ENCODE results near the gene SVOPL.
"Not testable (repeated sequence)": the region's sequence is repeated elsewhere in the genome, so short reads cannot be mapped to it uniquely, and the experiment has no call there.

SVOPL gene

DNA sequence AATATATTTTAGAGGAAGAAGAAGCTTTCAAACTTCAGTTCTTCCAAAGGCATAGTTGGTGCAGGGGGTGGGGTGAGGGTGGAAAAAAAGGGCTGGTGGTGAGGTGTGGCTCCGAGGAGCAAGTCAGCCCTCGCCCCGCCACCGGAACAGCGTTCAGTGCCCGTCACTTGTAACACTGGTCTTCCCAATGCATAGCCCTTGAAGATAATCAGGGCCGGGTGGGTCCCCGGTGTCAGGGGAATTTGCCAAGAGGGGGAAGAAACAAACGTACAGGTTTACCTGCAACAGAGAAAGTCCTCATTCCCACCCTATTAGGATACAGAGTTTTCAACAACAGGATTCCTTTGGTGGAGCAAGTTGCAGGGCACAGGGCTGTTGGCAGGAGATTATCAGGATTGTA, 1.5 kb downstream of the SVOPL start:
- no peak for DNase-seq

DNA sequence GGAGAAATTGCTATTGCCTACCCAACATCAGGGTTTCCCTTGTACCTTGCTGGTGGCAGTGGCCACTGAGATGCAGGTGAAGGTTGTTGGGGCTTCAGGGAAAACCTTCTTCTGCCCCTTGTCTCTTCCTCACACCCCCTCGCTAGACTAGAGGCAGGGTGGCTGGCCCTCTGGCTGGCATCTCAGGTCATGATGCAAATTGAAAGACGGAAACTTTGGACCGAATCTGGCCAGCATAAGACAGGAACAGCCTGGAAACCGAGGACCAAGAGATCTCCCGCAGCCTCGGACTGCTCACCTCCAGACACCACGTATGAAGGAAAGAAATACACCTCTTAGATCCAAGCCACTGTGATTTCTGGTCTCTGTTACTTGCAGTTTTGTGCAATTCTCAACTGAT, 2.9 kb downstream of the SVOPL start:
- DNase-seq: no peak

DNA sequence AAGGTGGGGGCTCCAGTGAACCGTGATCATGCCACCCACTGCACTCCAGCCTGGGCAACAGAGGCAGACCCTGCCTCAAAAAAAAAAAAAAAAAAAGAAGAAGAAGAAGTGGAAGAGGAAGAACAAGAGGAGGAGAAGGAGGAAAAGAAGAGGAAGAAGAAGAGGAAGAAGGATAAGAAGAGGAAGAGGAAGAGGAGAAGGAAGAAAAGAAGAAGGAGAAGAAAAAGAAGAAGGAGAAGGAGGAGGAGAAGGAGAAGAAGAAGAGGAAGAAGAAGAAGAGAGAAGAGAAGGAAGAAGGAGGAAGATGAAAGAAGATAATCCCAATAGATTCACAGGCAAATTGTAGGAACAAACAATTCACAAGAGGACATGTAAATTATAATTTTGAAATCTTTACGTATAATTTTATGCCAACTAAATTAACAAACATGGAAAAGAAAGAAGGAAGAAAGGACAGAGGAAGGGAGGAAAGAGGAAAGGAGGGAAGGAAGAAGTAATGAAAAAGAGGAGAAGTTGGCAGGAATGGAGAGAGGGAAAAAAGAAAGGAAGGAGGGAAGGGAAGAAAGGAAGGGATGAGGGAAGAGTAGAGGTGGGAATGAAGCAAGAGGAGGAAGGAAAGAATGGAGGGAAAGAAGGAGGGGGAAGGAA, 3.5 kb downstream of the SVOPL start:
- no peak for DNase-seq

DNA sequence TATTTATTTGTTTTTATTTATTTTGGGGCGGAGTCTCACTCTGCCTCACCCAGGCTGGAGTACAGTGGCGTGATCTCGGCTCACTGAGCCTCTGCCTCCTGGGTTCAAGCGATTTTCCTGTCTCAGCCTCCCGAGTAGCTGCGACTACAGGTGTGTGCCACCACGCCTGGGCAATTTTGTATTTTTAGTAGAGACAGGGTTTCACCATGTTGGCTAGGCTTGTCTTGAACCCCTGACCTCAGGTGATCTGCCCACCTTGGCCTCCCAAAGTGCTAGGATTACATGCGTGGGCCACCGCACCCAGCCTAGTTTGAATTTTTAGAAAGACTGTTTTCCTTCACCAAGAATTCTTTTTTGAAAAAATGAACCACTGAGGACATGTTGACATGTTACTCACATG, 5.4 kb downstream of the SVOPL start:
- not testable (repeated sequence) for DNase-seq

- no peak for DNase-seq
Measured at GRCh38 chr7:138695106-138695505, 6.1 kb downstream of the SVOPL start.

DNA sequence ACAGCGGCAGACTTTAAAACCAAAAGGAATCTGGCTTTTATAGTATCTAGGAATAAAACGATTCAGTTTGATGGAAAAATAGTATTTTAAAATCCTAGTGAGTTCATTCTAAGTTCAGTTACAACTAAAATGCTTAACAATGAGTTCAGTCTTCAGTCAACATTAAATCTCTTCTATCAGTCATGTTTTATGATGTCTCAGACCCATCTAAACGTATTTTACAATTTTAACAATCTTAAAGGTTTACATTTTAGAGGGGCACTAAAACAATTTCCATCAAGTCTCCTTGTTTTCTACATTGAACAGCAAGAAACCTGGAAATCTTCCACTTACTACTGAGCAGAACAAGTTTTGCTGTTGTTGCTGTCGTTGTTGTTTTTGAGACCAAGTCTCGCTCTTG, 10.0 kb downstream of the SVOPL start:
- DNase-seq: no peak

- DNase-seq: no peak
Measured at GRCh38 chr7:138690495-138690894, 10.7 kb downstream of the SVOPL start.

DNA sequence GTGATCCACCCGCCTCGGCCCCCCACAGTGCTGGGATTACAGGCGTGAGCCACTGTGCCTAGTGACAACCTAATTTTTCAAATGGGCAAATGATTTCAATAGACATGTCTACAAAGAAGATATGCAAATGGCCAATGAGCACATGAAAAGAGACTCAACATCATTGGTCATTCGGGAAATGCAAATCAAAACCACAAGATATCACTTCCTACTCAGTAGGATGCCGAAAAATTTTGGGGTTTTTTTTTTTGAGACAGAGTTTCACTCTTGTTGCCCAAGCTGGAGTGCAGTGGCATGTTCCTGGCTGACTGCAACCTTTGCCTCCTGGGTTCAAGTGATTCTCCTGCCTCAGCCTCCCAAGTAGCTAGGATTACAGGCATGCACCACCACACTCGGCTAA, 13.1 kb downstream of the SVOPL start:
- not testable (repeated sequence) for DNase-seq

DNA sequence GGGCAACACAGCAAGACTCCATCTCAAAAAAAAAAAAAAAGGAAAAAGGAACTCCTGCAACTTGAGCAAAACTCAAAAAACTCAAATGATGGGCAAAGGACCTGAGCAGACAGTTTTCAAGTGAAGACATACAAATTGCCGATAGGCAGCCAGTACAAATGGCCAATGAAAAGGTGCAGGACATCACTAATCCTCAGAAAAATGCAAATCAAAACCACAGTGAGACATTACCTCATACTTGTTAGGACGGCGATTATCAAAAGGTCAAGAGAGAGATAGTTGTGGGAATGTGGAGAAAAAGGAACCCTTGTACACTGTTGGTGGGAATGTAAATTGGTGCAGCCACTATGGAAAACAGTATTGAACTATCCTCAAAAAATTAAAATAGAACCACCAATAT, 16.8 kb downstream of the SVOPL start:
- no peak for DNase-seq

DNA sequence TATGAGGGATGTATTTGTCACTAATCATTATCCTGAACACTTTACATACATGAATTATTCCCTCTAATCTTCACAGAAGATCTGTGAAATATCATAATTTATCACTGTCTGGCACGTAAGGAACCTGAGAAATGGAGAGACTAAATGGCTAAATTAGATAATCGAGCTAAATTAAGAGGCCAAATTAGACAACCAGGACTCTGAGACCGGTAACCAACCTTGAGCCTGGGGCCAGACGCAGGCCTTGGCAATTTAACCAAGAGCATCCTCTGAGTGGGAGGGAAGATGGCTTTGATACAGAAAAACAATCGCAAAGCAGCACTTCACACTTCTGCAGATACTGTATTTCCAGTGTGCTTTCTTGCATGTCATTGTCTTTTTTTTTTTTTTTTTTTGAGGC, 21.4 kb downstream of the SVOPL start:
- no peak for DNase-seq

GRCh38 chr7:138670594-138670993, 30.6 kb downstream of the SVOPL start:
- DNase-seq: no peak

DNA sequence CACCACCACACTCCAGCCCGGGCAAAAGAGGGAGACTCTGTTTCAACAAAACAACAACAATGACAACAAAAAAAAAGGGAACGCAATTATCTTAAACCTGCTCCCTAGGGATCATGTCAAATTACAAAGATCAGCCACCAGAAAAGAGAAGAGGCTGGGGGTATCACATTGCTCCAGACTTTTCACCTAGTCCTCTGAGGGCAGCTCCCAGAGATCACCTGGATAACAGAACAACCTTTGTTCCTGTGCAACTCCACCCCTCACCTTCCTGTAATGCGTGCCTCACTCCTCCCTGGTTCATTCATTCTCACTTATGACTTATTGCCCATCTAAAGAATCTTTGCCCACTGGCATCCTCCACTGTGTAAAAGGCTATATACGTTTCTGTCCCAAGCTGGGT, 31.8 kb downstream of the SVOPL start:
- DNase-seq: no peak

GRCh38 chr7:138668946-138669345, 32.2 kb downstream of the SVOPL start:
- DNase-seq: no peak

GRCh38 chr7:138668229-138668596, 32.9 kb downstream of the SVOPL start:
- DNase-seq: no peak

GRCh38 chr7:138667535-138668228, 33.5 kb downstream of the SVOPL start:
- DNase-seq: no peak

GRCh38 chr7:138666385-138666784, 34.8 kb downstream of the SVOPL start:
- no peak for DNase-seq

DNA sequence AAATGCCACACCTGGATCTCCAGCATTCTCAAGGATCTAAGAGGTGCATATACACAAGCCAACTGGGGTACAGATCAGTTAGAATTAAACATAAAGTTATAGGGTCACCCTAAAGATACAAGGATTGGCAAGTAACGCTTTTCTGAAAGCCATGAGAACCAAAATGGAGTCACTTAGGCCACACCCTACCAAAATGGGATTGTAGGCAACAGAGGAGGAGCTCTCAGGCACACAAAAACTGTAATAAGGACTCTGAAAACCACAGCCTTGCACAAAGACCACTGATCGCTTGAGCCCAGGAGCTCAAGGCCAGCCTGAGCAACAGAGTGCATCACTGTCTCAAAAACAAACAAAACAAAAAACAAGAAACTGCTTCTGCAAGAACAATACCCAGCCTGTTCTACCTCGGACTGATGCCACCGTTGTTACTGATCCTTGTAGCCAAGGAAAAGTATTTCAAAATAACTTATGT, 35.5 kb downstream of the SVOPL start:
- no peak for DNase-seq

GRCh38 chr7:138665249-138665648, 35.9 kb downstream of the SVOPL start:
- no peak for DNase-seq

DNA sequence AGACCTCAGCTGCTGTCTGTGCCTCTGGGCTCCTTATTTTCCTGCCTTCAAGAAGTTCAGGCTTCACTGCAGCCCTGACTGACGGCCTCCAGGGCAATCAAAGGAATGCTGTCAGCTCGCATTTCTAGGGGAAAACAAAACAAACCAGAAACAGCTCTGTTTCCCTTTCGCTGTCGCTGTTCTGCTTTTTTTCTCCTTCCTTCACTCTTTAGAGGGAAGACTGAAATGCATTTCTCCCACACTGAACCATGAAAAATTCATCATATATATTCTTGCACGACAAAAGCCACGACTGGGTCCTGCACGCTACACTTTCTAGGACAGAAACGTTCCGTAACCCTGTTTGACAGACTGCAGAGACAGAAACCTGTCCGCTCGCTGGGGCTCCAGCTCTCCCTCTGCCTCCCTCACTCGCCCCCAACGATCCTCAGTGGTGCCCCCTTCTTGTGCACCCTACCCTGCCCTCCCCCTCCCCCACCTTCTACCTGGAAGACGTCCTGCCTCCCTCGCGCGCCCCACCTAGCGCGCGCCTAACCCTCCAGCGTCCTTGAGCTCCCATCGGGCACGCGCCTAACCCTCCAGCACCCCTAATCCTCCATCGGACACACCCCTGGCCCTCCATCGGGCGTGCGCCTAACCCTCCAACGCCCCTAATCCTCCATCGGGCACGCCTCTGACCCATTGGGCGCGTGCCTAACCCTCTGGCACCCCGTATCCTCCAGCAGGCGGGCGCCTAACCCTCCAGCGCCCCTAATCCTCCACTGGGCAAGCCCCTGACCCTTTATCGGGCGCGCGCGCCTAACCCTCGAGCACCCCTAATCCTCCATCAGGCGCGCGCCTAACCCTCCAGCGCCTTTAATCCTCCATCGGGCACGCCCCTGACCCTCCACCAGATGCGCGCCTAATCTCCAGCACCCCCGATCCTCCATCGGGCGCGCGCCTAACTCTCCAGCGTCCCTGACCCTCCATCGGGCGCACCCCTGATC, 37.1 kb downstream of the SVOPL start:
- peak; percentile 22 for DNase-seq

- no peak for DNase-seq
Measured at GRCh38 chr7:138662991-138663320, 38.2 kb downstream of the SVOPL start.

GRCh38 chr7:138662076-138662990, 38.8 kb downstream of the SVOPL start:
- no peak for DNase-seq

DNA sequence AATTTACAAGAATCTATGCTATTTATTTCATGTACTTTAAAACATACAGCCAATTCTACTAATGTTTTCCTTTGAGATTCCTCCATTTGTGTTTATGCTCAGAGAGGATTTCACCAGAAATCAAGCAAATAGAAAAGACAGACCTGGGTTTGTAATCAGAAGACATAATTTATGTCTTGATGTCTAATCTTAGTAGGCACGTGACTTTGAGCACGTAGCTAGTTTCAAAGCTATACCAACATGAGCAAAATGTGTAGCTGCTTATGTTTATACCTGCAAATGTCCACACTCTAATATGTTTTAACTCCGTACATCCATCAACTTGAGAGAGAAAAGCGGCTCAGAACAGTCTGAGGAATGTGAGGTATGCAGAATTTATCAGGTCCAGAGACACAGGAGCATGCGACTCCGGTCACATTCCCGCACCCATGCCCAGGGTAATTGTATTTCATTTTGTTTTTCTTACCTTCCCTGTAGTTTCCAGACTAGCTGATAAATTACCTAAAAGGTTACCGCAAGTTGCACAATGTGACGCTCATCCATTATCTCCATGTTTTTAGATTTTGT, 40.0 kb downstream of the SVOPL start:
- DNase-seq: no peak

All from NCI-H1105 (cell line).